Mammary epithelial cell (primary cell): Measurements from ENCODE around the gene HOXD3.

Source experiments
- CTCF ChIP-seq, 2 donors: IDR thresholded peaks in 1 of 2; conservative IDR thresholded peaks in 1 of 2; 2 replicates each; pipeline ENCODE4 v1.5.1; 2011 to 2012; ENCODE audit warnings: inconsistent platforms in 2 of 2, low read length in 2 of 2, mild to moderate bottlenecking in 2 of 2, control low read depth in 1 of 2, low read depth in 1 of 2; ENCODE audit not compliant: insufficient read depth in 1 of 2; ENCODE audit errors: extremely low read depth in 1 of 2
- EZH2 ChIP-seq: IDR thresholded peaks from 2 replicates; pipeline ENCODE4 v1.6.1; 2012; ENCODE audit warnings: low read length, inconsistent platforms, borderline replicate concordance

- TF ChIP-seq CTCF (conservative IDR thresholded peaks at IDR 0.05 in 1 of 2, IDR thresholded peaks at IDR 0.05 in 1 of 2; ENCODE audit: extremely low read depth in 1 of 2, insufficient read depth in 1 of 2, low read depth in 1 of 2, low read length in 2 of 2) (no peak), EZH2 (no peak)
Measured at GRCh38 chr2:176131848-176132158, 25.3 kb upstream of the HOXD3 start.
